Spleen (tissue), 11 donors: ENCODE data around the gene DNAI7. TPM values are rescaled to one million over a fixed set of nuclear protein-coding genes. Genes with fewer than 3 reads are reported as not detected.

Source experiments
- DNase-seq: peaks from one replicate; pipeline ENCODE4 v3.0.0-alpha.2; 2020
- H3K27ac ChIP-seq, 8 donors: fragments of 200-600 bp; sonication (generic) in 7 of 8; 1 replicate in 4 of 8; 2 replicates in 4 of 8; pipeline versions ENCODE4 v1.5.0 to v1.8.0; 2016 to 2021; ENCODE audit warnings: inconsistent platforms in 4 of 8, mild to moderate bottlenecking in 4 of 8, moderate library complexity in 1 of 8
- H3K27me3 ChIP-seq, 7 donors: fragments of 200-600 bp; sonication (generic) in 6 of 7; replicated peaks in 1 of 7; 1 replicate in 4 of 7; 2 replicates in 3 of 7; pipeline versions ENCODE4 v1.5.0 to v1.8.0; 2016 to 2021; ENCODE audit warnings: inconsistent platforms in 3 of 7, mild to moderate bottlenecking in 1 of 7
- H3K36me3 ChIP-seq, 6 donors: fragments of 200-600 bp; sonication (generic) in 5 of 6; 1 replicate in 4 of 6; 2 replicates in 2 of 6; pipeline versions ENCODE4 v1.5.0 to v1.8.0; 2016 to 2021; ENCODE audit warnings: inconsistent platforms in 2 of 6
- H3K4me1 ChIP-seq, 6 donors: fragments of 200-600 bp; sonication (generic) in 5 of 6; 1 replicate in 3 of 6; 2 replicates in 3 of 6; pipeline versions ENCODE4 v1.5.0 to v1.8.0; 2016 to 2021; ENCODE audit warnings: inconsistent platforms in 3 of 6
- H3K4me3 ChIP-seq, 8 donors: fragments of 200-600 bp; sonication (generic) in 7 of 8; 1 replicate in 4 of 8; 2 replicates in 4 of 8; pipeline versions ENCODE4 v1.5.0 to v1.8.0; 2016 to 2021; ENCODE audit warnings: inconsistent platforms in 4 of 8, mild to moderate bottlenecking in 4 of 8, moderate library complexity in 2 of 8
- H3K9me3 ChIP-seq, 8 donors: fragments of 200-600 bp; sonication (generic) in 7 of 8; 1 replicate in 4 of 8; 2 replicates in 4 of 8; pipeline versions ENCODE4 v1.5.0 to v1.8.0; 2016 to 2021; ENCODE audit warnings: inconsistent platforms in 4 of 8
- CTCF ChIP-seq, 11 experiments: fragments of 200-600 bp in 7 of 11; fragments of 450-650 bp in 4 of 11; sonication (generic) in 4 of 11; IDR thresholded peaks in 8 of 11; conservative IDR thresholded peaks in 3 of 11; 1 replicate in 7 of 11; 2 replicates in 4 of 11; pipeline versions ENCODE4 v1.4.0 to v1.8.0; 2016 to 2021; ENCODE audit warnings: antibody characterized with exemption in 11 of 11, inconsistent platforms in 4 of 11, mild to moderate bottlenecking in 1 of 11
- POLR2A ChIP-seq, 3 donors: fragments of 450-650 bp; IDR thresholded peaks; one replicate each; pipeline ENCODE4 v1.5.1; 2017; ENCODE audit warnings: antibody characterized with exemption in 3 of 3, mild to moderate bottlenecking in 1 of 3
- POLR2AphosphoS5 ChIP-seq, 3 donors: sonication (generic); formaldehyde crosslinking; IDR thresholded peaks; one replicate each; pipeline ENCODE4 v1.5.1; 2017; ENCODE audit warnings: antibody characterized with exemption in 3 of 3
- WGBS, 5 donors: extraction: QIAGEN DNeasy Blood & Tissue Kit in 3 of 5; methylation state at CpG; one replicate each; pipeline versions ENCODE4 v1.1.5 to v1.1.7; 2013 to 2018; 5-methylcytosine and 5-hydroxymethylcytosine counted together
- intact Hi-C: fragments of 100-400 bp; cut with DNase I; formaldehyde crosslinking; loops from one replicate; pipeline ENCODE4 v1.15.0; 2023; ENCODE audit warnings: low total_unique reads
- polyA plus RNA-seq, 3 donors: library from polyadenylated mRNA; stranded (reverse); fragments of 200-250 nt; gene quantifications; one replicate each; pipeline ENCODE4 v1.2.1, GENCODE V29; 2013
- total RNA-seq, 7 donors: library from RNA; depleted of rRNA in 3 of 7; stranded (reverse); fragments of >200 nt in 3 of 7; fragmentation: NEBNext Ultra II Directional in 4 of 7; extraction: Animal tissue kit (Norgen Biotek cat#: 25700) in 4 of 7; gene quantifications; one replicate each; pipeline versions ENCODE4 v1.1.0 to v1.2.1, GENCODE V29; 2016 to 2021
- donor health status: healthy with polysubstance abuse.
- donor health status: DM: no; HTN: no; CAD: no; lungs with moderate emphysema.
- donor health status: DM: no; HTN: no; CAD: no.
- donor health status: Bipolar disorder and iron deficiency.
- donor health status: healthy.
- donor health status: DM: no; HTN: no; CAD: no.
- donor health status: DM: yes; HTN: yes; CAD: no.

The DNAI7 gene
- total and polyA plus RNA-seq, 10 donors: 0.03 to 0.28 (median 0.12) TPM; not detected in 6

- no peak for TF ChIP-seq POLR2AphosphoS5 (IDR thresholded peaks at IDR 0.05)
- no peak overlapping the region for H3K27ac ChIP-seq
- no peaks in the 10 kb centered on the region for H3K9me3 ChIP-seq
- intact Hi-C loops: no loop called here
- no peak for DNase-seq
- H3K4me3 ChIP-seq: no peak overlapping the region
- no peaks in the 10 kb centered on the region for H3K27me3 ChIP-seq
- WGBS, 5 donors: 78 to 100% (median 93%) methylated on average over 1 of the region's 1 CpG
- H3K36me3 ChIP-seq: peaks cover 0 to 86% (median 24%) of the 10 kb centered on the region in 6 donors
- peaks cover 0 to 5% (median 0%) of the 10 kb centered on the region in 6 donors for H3K4me1 ChIP-seq
Observed at GRCh38 chr12:25208554-25208953, 13.6 kb upstream of the DNAI7 start.

GRCh38 chr12:25207846-25208245 is 12.9 kb upstream of the DNAI7 start:
- Histone ChIP-seq H3K4me3 (no peak overlapping the region), H3K9me3 (no peaks in the 10 kb centered on the region), H3K27me3 (no peaks in the 10 kb centered on the region), H3K36me3 (peaks cover 0 to 90% (median 24%) of the 10 kb centered on the region in 6 donors), H3K4me1 (peaks cover 0 to 5% (median 0%) of the 10 kb centered on the region in 6 donors), H3K27ac (no peak overlapping the region)
- intact Hi-C loops: no loop called here
- WGBS, 5 donors: 58 to 92% (median 74%) methylated on average over 1 of the region's 1 CpG
- TF ChIP-seq POLR2A (IDR thresholded peaks at IDR 0.05) (no peak), POLR2AphosphoS5 (IDR thresholded peaks at IDR 0.05) (no peak), CTCF (IDR thresholded peaks at IDR 0.05 in 8 of 11, conservative IDR thresholded peaks at IDR 0.05 in 3 of 11) (no peak)
- DNase-seq: no peak

DNA sequence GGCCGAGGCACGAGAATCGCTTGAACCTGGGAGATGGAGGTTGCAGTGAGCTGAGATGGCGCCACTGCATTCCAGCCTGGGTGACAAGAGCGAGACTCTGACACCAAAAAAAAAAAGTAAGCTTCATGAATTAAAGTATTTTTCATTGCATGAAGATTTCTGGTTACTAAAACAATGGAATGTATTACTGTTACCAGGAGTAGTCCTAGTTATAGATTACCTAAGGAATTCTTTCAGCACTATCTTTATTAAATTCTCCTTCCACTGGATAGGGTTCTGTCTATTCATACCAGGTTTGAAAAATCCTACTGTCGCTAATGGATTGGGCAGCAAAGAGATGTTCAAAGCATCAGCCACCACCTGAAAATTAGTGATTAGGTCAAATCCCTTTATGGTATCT is 12.5 kb upstream of the DNAI7 start:
- peaks cover 0 to 91% (median 24%) of the 10 kb centered on the region in 6 donors for H3K36me3 ChIP-seq

GRCh38 chr12:25202137-25202536 is 7.2 kb upstream of the DNAI7 start:
- Histone ChIP-seq H3K27ac (no peak overlapping the region), H3K4me1 (peaks cover 0 to 19% (median 5%) of the 10 kb centered on the region in 6 donors), H3K27me3 (no peaks in the 10 kb centered on the region), H3K36me3 (peaks cover 0 to 50% (median 13%) of the 10 kb centered on the region in 6 donors), H3K4me3 (no peak overlapping the region), H3K9me3 (no peaks in the 10 kb centered on the region)
- intact Hi-C loops: no loop called here
- 86 to 98% (median 90%) methylated on average over 2 of the region's 2 CpGs for WGBS, 5 donors
- DNase-seq: no peak
- TF ChIP-seq CTCF (IDR thresholded peaks at IDR 0.05 in 8 of 11, conservative IDR thresholded peaks at IDR 0.05 in 3 of 11): no peak
- TF ChIP-seq POLR2A (IDR thresholded peaks at IDR 0.05): no peak
- TF ChIP-seq POLR2AphosphoS5 (IDR thresholded peaks at IDR 0.05): no peak

More for the DNA sequence above, 12.5 kb upstream of the DNAI7 start:
- TF ChIP-seq POLR2AphosphoS5 (IDR thresholded peaks at IDR 0.05) (no peak), CTCF (IDR thresholded peaks at IDR 0.05 in 8 of 11, conservative IDR thresholded peaks at IDR 0.05 in 3 of 11) (no peak), POLR2A (IDR thresholded peaks at IDR 0.05) (no peak)
- Histone ChIP-seq H3K4me3 (no peak overlapping the region), H3K9me3 (no peaks in the 10 kb centered on the region), H3K4me1 (peaks cover 0 to 5% (median 0%) of the 10 kb centered on the region in 6 donors), H3K27ac (no peak overlapping the region), H3K27me3 (no peaks in the 10 kb centered on the region)
- WGBS, 5 donors: 95 to 99% (median 98%) methylated on average over 6 of the region's 6 CpGs
- intact Hi-C loops: no loop called here
- DNase-seq: no peak

DNA sequence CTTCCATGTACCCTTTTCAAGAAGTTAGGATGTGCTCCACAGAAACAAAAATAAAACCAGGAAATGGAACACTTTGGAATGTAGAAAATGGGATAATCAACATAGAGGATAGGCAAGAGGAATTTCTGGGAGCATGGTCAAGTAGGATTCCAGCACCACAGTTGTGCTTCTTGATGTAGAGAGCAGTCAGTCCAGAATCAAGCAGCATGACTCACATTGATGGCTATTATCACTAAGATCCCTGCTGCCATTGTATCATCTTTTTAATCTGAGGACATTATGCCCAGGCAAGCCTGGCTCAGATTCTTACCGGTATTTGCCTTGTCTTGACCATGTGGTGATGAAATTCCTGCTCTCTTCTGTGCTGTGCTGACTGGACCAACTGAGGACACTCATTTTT is 5.7 kb upstream of the DNAI7 start:
- Histone ChIP-seq H3K4me1 (peaks cover 5 to 32% (median 15%) of the 10 kb centered on the region in 6 donors), H3K27me3 (no peaks in the 10 kb centered on the region), H3K4me3 (no peak overlapping the region), H3K9me3 (no peaks in the 10 kb centered on the region), H3K27ac (no peak overlapping the region), H3K36me3 (peaks cover 0 to 36% (median 4%) of the 10 kb centered on the region in 6 donors)
- intact Hi-C loops: no loop called here
- TF ChIP-seq CTCF (IDR thresholded peaks at IDR 0.05 in 8 of 11, conservative IDR thresholded peaks at IDR 0.05 in 3 of 11) (no peak), POLR2A (IDR thresholded peaks at IDR 0.05) (no peak), POLR2AphosphoS5 (IDR thresholded peaks at IDR 0.05) (no peak)
- WGBS, 5 donors: 92 to 100% (median 97%) methylated on average over 1 of the region's 1 CpG
- DNase-seq: no peak
